ENCODE measurements around the gene PPFIBP1. TPM values are rescaled to one million over a fixed set of nuclear protein-coding genes. Genes with fewer than 3 reads are reported as not detected.
"Not testable (repeated sequence)": the region's sequence is repeated elsewhere in the genome, so short reads cannot be mapped to it uniquely, and the experiment has no call there.

Gene PPFIBP1
- total and polyA plus RNA-seq, 2 of the 8 experiments (the other 6 are each of a cell fraction or from before 2014, with no cell fraction given), result 7.7 to 31.3 TPM

DNA sequence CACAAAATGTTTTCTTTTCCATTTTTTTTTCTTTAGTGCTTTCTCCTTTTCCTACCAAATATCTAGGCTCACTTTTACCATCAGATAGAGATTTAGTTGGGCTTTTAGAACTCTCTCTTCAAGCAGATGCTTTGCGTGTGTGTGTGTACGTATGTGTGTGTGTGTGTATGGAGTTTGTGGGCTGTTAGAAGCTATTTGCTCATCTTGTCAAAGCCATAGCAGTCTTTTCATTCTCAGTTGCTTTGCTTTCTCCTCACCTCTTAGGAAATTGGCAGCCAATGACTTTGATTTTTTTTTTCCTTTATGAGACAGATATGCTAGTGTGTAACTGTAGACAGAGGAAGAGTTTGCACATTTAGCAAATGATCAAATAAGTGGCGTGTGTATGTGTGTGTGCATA lies 57.8 kb downstream of the PPFIBP1 start:
- not testable (repeated sequence) for H3K79me2 ChIP-seq (ENCODE audit: control insufficient read depth in 1 of 2, insufficient read depth in 2 of 2, low read length in 2 of 2); H3K4me1 ChIP-seq (replicated peaks in 1 of 4; ENCODE audit: control insufficient read depth in 3 of 4, insufficient read depth in 4 of 4, low read length in 3 of 4); H3K4me2 ChIP-seq (ENCODE audit: insufficient read depth in 1 of 2, low read depth in 2 of 2, low read length in 2 of 2); H3K79me1 ChIP-seq (ENCODE audit: low read depth, low read length); H3K56ac ChIP-seq (replicated peaks; ENCODE audit: insufficient read length, low read depth, low read length); H3K9ac ChIP-seq (replicated peaks in 1 of 4; ENCODE audit: extremely low read depth in 1 of 4, low read depth in 3 of 4, low read length in 3 of 4); H2BK12ac ChIP-seq (ENCODE audit: low read depth, low read length); H3K18ac ChIP-seq (ENCODE audit: extremely low read depth, low read length); H3K4me3 ChIP-seq (ENCODE audit: extremely low read depth in 1 of 4, insufficient read depth in 2 of 4, low read depth in 3 of 4, low read length in 4 of 4); H2BK20ac ChIP-seq (ENCODE audit: low read length); H2BK15ac ChIP-seq (ENCODE audit: low read length); H2BK120ac ChIP-seq (replicated peaks; ENCODE audit: low read depth, low read length); H3K23me2 ChIP-seq (ENCODE audit: low read depth, low read length); H4K20me1 ChIP-seq (replicated peaks in 1 of 2; ENCODE audit: control insufficient read depth in 1 of 2, insufficient read depth in 2 of 2, low read length in 2 of 2); H4K91ac ChIP-seq (replicated peaks; ENCODE audit: insufficient read length, low read length); H3K14ac ChIP-seq (ENCODE audit: insufficient read length); H3K23ac ChIP-seq (ENCODE audit: insufficient read length); H3K4ac ChIP-seq (replicated peaks; ENCODE audit: insufficient read length, low read depth, low read length); H4K5ac ChIP-seq (ENCODE audit: insufficient read length, low read depth, low read length); H2AFZ ChIP-seq (ENCODE audit: low read length); H3K36me3 ChIP-seq (ENCODE audit: control insufficient read depth in 2 of 4, insufficient read depth in 4 of 4, low read length in 3 of 4); H2AK5ac ChIP-seq (ENCODE audit: low read depth, low read length); H3K27ac ChIP-seq (ENCODE audit: low read depth, low read length); H3K27me3 ChIP-seq (replicated peaks in 1 of 4; ENCODE audit: control insufficient read depth in 3 of 4, extremely low read depth in 1 of 4, insufficient read depth in 3 of 4, low read length in 3 of 4); FAIRE-seq; H4K8ac ChIP-seq (ENCODE audit: extremely low read depth, insufficient read depth, low read length); H2BK5ac ChIP-seq (ENCODE audit: low read depth, low read length); DNase-seq (ENCODE audit: low read depth in 1 of 2, low spot score in 2 of 2); H3K9me3 ChIP-seq (ENCODE audit: insufficient read depth in 2 of 2, low read depth in 1 of 2, low read length in 1 of 2)
- WGBS, 2 experiments (ENCODE audit: extremely low coverage in 1 of 2, insufficient coverage in 1 of 2, insufficient read length in 1 of 2, insufficient replicate concordance in 2 of 2, low coverage in 1 of 2, low lambda C conversion rate in 2 of 2, missing lambda C conversion rate in 1 of 2), result 82% methylated on average over 3 of the region's 3 CpGs; no CpG with 5 or more reads in 1 of the 2 experiments
- ChIA-PET POLR2A (ENCODE audit: partially characterized antibody) (interaction anchor here (0.6 to 1.1 kb wide), 2 partner anchors 200 to 471 kb away, joined by 3 read pairs; no protein-coding TSS in a partner anchor), CTCF (ENCODE audit: partially characterized antibody) (interaction anchor here (0.7 kb wide), 1 partner anchor 50 kb away, joined by 4 read pairs; no protein-coding TSS in a partner anchor)

DNA sequence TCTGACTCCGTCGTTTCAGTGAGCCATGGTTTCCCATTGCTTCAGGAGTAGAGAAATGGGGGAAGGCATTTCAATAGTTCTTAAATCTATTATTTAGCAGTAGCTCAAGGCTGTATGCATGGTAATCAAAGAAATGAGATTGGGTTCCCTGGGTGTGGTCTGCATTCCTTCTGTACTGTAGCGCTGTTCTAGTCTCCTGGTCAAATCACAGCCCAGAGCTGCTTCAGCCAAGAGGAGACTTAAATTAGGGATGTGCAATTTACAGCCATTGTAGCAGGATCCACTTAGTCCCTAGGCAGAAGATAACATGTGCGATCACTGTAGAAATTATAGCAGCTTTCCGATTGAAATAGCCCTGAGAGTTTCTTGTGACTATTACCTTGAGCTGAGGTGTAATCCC lies 58.4 kb downstream of the PPFIBP1 start:
- CTCF ChIA-PET (ENCODE audit: partially characterized antibody), result interaction anchor here (1.1 kb wide), 1 partner anchor 53 kb away, joined by 3 read pairs; no protein-coding TSS in a partner anchor
- not testable (repeated sequence) for H2AFZ ChIP-seq (ENCODE audit: low read length); H4K8ac ChIP-seq (ENCODE audit: extremely low read depth, insufficient read depth, low read length); DNase-seq (ENCODE audit: low read depth in 1 of 2, low spot score in 2 of 2); H3K23me2 ChIP-seq (ENCODE audit: low read depth, low read length); FAIRE-seq; H3K79me2 ChIP-seq (ENCODE audit: control insufficient read depth in 1 of 2, insufficient read depth in 2 of 2, low read length in 2 of 2); H3K23ac ChIP-seq (ENCODE audit: insufficient read length); H3K18ac ChIP-seq (ENCODE audit: extremely low read depth, low read length); H3K4me1 ChIP-seq (replicated peaks in 1 of 4; ENCODE audit: control insufficient read depth in 3 of 4, insufficient read depth in 4 of 4, low read length in 3 of 4); H4K20me1 ChIP-seq (replicated peaks in 1 of 2; ENCODE audit: control insufficient read depth in 1 of 2, insufficient read depth in 2 of 2, low read length in 2 of 2); H3K4ac ChIP-seq (replicated peaks; ENCODE audit: insufficient read length, low read depth, low read length); H3K27me3 ChIP-seq (replicated peaks in 1 of 4; ENCODE audit: control insufficient read depth in 3 of 4, extremely low read depth in 1 of 4, insufficient read depth in 3 of 4, low read length in 3 of 4); H3K4me2 ChIP-seq (ENCODE audit: insufficient read depth in 1 of 2, low read depth in 2 of 2, low read length in 2 of 2); H3K9me3 ChIP-seq (ENCODE audit: insufficient read depth in 2 of 2, low read depth in 1 of 2, low read length in 1 of 2); H3K27ac ChIP-seq (ENCODE audit: low read depth, low read length); H3K14ac ChIP-seq (ENCODE audit: insufficient read length); H3K4me3 ChIP-seq (ENCODE audit: extremely low read depth in 1 of 4, insufficient read depth in 2 of 4, low read depth in 3 of 4, low read length in 4 of 4); H4K91ac ChIP-seq (replicated peaks; ENCODE audit: insufficient read length, low read length); H2BK15ac ChIP-seq (ENCODE audit: low read length); H2BK5ac ChIP-seq (ENCODE audit: low read depth, low read length); H3K56ac ChIP-seq (replicated peaks; ENCODE audit: insufficient read length, low read depth, low read length); H3K9ac ChIP-seq (replicated peaks in 1 of 4; ENCODE audit: extremely low read depth in 1 of 4, low read depth in 3 of 4, low read length in 3 of 4); H2BK20ac ChIP-seq (ENCODE audit: low read length); H4K5ac ChIP-seq (ENCODE audit: insufficient read length, low read depth, low read length); H2BK12ac ChIP-seq (ENCODE audit: low read depth, low read length); H3K79me1 ChIP-seq (ENCODE audit: low read depth, low read length); H3K36me3 ChIP-seq (ENCODE audit: control insufficient read depth in 2 of 4, insufficient read depth in 4 of 4, low read length in 3 of 4); H2BK120ac ChIP-seq (replicated peaks; ENCODE audit: low read depth, low read length); H2AK5ac ChIP-seq (ENCODE audit: low read depth, low read length)
- POLR2A ChIA-PET (ENCODE audit: partially characterized antibody), result interaction anchor here (1.1 kb wide), 1 partner anchor 200 kb away, joined by 3 read pairs; no protein-coding TSS in a partner anchor
- WGBS, 2 experiments (ENCODE audit: extremely low coverage in 1 of 2, insufficient coverage in 1 of 2, insufficient read length in 1 of 2, insufficient replicate concordance in 2 of 2, low coverage in 1 of 2, low lambda C conversion rate in 2 of 2, missing lambda C conversion rate in 1 of 2), result 96% methylated on average over 5 of the region's 5 CpGs; no CpG with 5 or more reads in 1 of the 2 experiments

Data from H1 (cell line).